Hepatocyte (in vitro differentiated cells): ENCODE measurements around the gene KCNQ5.

ENCODE experiments used
- EZH2 ChIP-seq: fragments of 200-600 bp; sonication (generic); IDR thresholded peaks from 2 replicates; pipeline ENCODE4 v1.6.1; 2016; ENCODE audit warnings: antibody characterized with exemption, mild to moderate bottlenecking, borderline replicate concordance
- EZH2phosphoT487 ChIP-seq: fragments of 200-600 bp; sonication (generic); IDR thresholded peaks from one replicate; pipeline ENCODE4 v1.6.1; 2018; ENCODE audit warnings: antibody characterized with exemption, mild to moderate bottlenecking, low read depth, moderate library complexity; ENCODE audit not compliant: unreplicated experiment, severe bottlenecking
- TF ChIP-seq, protein P1 (sequence below): fragments of 200-600 bp; sonication (generic); IDR thresholded peaks from 2 replicates; pipeline ENCODE4 v1.5.1; 2016; ENCODE audit warnings: antibody characterized with exemption, mild to moderate bottlenecking; ENCODE audit not compliant: poor library complexity

DNA sequence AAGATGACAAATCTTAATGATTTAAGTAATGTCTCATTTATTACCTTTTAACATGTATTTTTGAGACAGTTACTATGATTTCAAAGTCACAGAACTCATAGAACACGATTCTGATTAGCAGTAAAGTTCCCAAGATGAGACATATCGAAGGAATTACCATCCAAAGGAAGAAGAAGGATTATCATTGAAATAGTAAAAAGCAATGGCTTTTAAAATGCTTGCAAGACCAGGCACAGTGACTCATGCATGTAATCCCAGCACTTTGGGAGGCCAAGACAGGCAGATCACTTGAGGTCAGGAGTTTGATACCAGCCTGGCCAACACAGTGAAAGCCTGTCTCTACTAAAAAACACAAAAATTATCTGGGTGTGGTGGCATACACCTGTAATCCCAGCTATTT lies 384.3 kb downstream of the KCNQ5 start:
- TF ChIP-seq, protein P1, sequence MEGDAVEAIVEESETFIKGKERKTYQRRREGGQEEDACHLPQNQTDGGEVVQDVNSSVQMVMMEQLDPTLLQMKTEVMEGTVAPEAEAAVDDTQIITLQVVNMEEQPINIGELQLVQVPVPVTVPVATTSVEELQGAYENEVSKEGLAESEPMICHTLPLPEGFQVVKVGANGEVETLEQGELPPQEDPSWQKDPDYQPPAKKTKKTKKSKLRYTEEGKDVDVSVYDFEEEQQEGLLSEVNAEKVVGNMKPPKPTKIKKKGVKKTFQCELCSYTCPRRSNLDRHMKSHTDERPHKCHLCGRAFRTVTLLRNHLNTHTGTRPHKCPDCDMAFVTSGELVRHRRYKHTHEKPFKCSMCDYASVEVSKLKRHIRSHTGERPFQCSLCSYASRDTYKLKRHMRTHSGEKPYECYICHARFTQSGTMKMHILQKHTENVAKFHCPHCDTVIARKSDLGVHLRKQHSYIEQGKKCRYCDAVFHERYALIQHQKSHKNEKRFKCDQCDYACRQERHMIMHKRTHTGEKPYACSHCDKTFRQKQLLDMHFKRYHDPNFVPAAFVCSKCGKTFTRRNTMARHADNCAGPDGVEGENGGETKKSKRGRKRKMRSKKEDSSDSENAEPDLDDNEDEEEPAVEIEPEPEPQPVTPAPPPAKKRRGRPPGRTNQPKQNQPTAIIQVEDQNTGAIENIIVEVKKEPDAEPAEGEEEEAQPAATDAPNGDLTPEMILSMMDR, result no peak
- no peak for TF ChIP-seq EZH2
- no peak for TF ChIP-seq EZH2phosphoT487
